ENCODE measurements around the gene UAP1.

Gene UAP1

GRCh38 chr1:162548170-162548569, 13.4 kb upstream of the UAP1 start:
- Histone ChIP-seq H3K27ac (ENCODE audit: low read depth, low read length) (no peak overlapping the region), H3K79me2 (ENCODE audit: control insufficient read depth, low read length) (no peaks in the 10 kb centered on the region), H3K4me2 (ENCODE audit: low read length) (no peak overlapping the region), H3K4me3 (ENCODE audit: low read length) (no peak overlapping the region), H3K4me1 (ENCODE audit: control insufficient read depth, low read length) (no peaks in the 10 kb centered on the region), H4K20me1 (ENCODE audit: control insufficient read depth, insufficient read depth, low read depth, low read length) (no peaks in the 10 kb centered on the region), H3K36me3 (ENCODE audit: control insufficient read depth, low read length) (no peaks in the 10 kb centered on the region), H3K27me3 (ENCODE audit: control insufficient read depth, low read length) (no peaks in the 10 kb centered on the region), H3F3A (ENCODE audit: control insufficient read depth, insufficient read depth) (no peaks in the 10 kb centered on the region), H3K9me3 (ENCODE audit: control insufficient read depth, insufficient read depth, low read length) (no peaks in the 10 kb centered on the region), H3K9me2 (replicated peaks; ENCODE audit: control insufficient read depth, low read length) (no peaks in the 10 kb centered on the region)
- no peak for TF ChIP-seq CTCF (IDR thresholded peaks at IDR 0.05; ENCODE audit: low read depth, low read length, poor library complexity, severe bottlenecking)
- no peak for TF ChIP-seq EZH2phosphoT487 (IDR thresholded peaks at IDR 0.05; ENCODE audit: borderline replicate concordance, low read length)

- no peak overlapping the region for H3K27ac ChIP-seq (ENCODE audit: low read depth, low read length)
- no peaks in the 10 kb centered on the region for H3K9me2 ChIP-seq (replicated peaks; ENCODE audit: control insufficient read depth, low read length)
- H3K27me3 ChIP-seq (ENCODE audit: control insufficient read depth, low read length) = no peaks in the 10 kb centered on the region
- no peak overlapping the region for H3K4me3 ChIP-seq (ENCODE audit: low read length)
- no peaks in the 10 kb centered on the region for H3K9me3 ChIP-seq (ENCODE audit: control insufficient read depth, insufficient read depth, low read length)
- no peaks in the 10 kb centered on the region for H3K36me3 ChIP-seq (ENCODE audit: control insufficient read depth, low read length)
- no peak overlapping the region for H3K4me2 ChIP-seq (ENCODE audit: low read length)
- H4K20me1 ChIP-seq (ENCODE audit: control insufficient read depth, insufficient read depth, low read depth, low read length) = no peaks in the 10 kb centered on the region
- no peaks in the 10 kb centered on the region for H3K79me2 ChIP-seq (ENCODE audit: control insufficient read depth, low read length)
- no peaks in the 10 kb centered on the region for H3F3A ChIP-seq (ENCODE audit: control insufficient read depth, insufficient read depth)
- TF ChIP-seq CTCF (IDR thresholded peaks at IDR 0.05; ENCODE audit: low read depth, low read length, poor library complexity, severe bottlenecking) (no peak), EZH2phosphoT487 (IDR thresholded peaks at IDR 0.05; ENCODE audit: borderline replicate concordance, low read length) (no peak)
- H3K4me1 ChIP-seq (ENCODE audit: control insufficient read depth, low read length) = no peaks in the 10 kb centered on the region
These were observed 12.5 kb upstream of the UAP1 start for GRCh38 chr1:162549001-162549400.

- no peaks in the 10 kb centered on the region for H3K4me1 ChIP-seq (ENCODE audit: control insufficient read depth, low read length)
These were observed 10.6 kb upstream of the UAP1 start for GRCh38 chr1:162550925-162551324.

More at GRCh38 chr1:162550925-162551324, 10.6 kb upstream of the UAP1 start:
- Histone ChIP-seq H3K79me2 (ENCODE audit: control insufficient read depth, low read length) (no peaks in the 10 kb centered on the region), H3K4me3 (ENCODE audit: low read length) (no peak overlapping the region), H3K4me2 (ENCODE audit: low read length) (no peak overlapping the region), H3K27ac (ENCODE audit: low read depth, low read length) (no peak overlapping the region), H3F3A (ENCODE audit: control insufficient read depth, insufficient read depth) (no peaks in the 10 kb centered on the region), H3K36me3 (ENCODE audit: control insufficient read depth, low read length) (no peaks in the 10 kb centered on the region), H3K27me3 (ENCODE audit: control insufficient read depth, low read length) (no peaks in the 10 kb centered on the region), H4K20me1 (ENCODE audit: control insufficient read depth, insufficient read depth, low read depth, low read length) (no peaks in the 10 kb centered on the region), H3K9me3 (ENCODE audit: control insufficient read depth, insufficient read depth, low read length) (no peaks in the 10 kb centered on the region), H3K9me2 (replicated peaks; ENCODE audit: control insufficient read depth, low read length) (no peaks in the 10 kb centered on the region)
- no peak for TF ChIP-seq CTCF (IDR thresholded peaks at IDR 0.05; ENCODE audit: low read depth, low read length, poor library complexity, severe bottlenecking)
- TF ChIP-seq EZH2phosphoT487 (IDR thresholded peaks at IDR 0.05; ENCODE audit: borderline replicate concordance, low read length) = no peak
